HFF-Myc (cell line): ENCODE results near the gene CHD9.

Experiments used
- DNase-seq: peaks from one replicate; pipeline ENCODE4 v3.0.0-alpha.2; 2011; ENCODE audit warnings: low read depth; ENCODE audit errors: extremely low read depth
- H3K4me3 ChIP-seq: replicated peaks from 2 replicates; pipeline ENCODE4 v1.5.1; 2011; ENCODE audit warnings: low read depth, mild to moderate bottlenecking, control low read depth, low read length
- CTCF ChIP-seq: IDR thresholded peaks from 2 replicates; pipeline ENCODE4 v1.5.1; 2012; ENCODE audit warnings: mild to moderate bottlenecking, low read depth, low read length, control low read depth; ENCODE audit errors: missing control alignments

Gene CHD9

GRCh38 chr16:53131050-53131362 lies 76.2 kb downstream of the CHD9 start:
- no peak for DNase-seq
- H3K4me3 ChIP-seq, result peak overlapping the region; percentile 43
- TF ChIP-seq CTCF, result no peak

GRCh38 chr16:53131363-53132071 lies 76.7 kb downstream of the CHD9 start:
- peak overlapping the region; percentile 73 for H3K4me3 ChIP-seq
- TF ChIP-seq CTCF, result no peak
- no peak for DNase-seq

GRCh38 chr16:53132406-53132805 lies 77.6 kb downstream of the CHD9 start:
- no peak for TF ChIP-seq CTCF
- DNase-seq, result no peak
- peak overlapping the region; percentile 73; the same call in 1 of the 2 replicates for H3K4me3 ChIP-seq

- no peak overlapping the region for H3K4me3 ChIP-seq
Measured at GRCh38 chr16:53135329-53135728, 80.5 kb downstream of the CHD9 start.

GRCh38 chr16:53142823-53143568 lies 88.2 kb downstream of the CHD9 start:
- no peak overlapping the region for H3K4me3 ChIP-seq
- TF ChIP-seq CTCF, result no peak
- no peak for DNase-seq

More at GRCh38 chr16:53135329-53135728, 80.5 kb downstream of the CHD9 start:
- no peak for TF ChIP-seq CTCF
- no peak for DNase-seq

- no peak overlapping the region for H3K4me3 ChIP-seq
- no peak for TF ChIP-seq CTCF
- no peak for DNase-seq
Measured at GRCh38 chr16:53147500-53148065, 92.8 kb downstream of the CHD9 start.
